ENCODE results near the gene SMIM35.

The SMIM35 gene

GRCh38 chr11:118017631-118018315 lies 69.0 kb downstream of the SMIM35 start:
- Histone ChIP-seq H3K27me3 (ENCODE audit: insufficient read depth, poor library complexity, severe bottlenecking) (no peaks in the 10 kb centered on the region), H3K27ac (replicated peaks) (no peak overlapping the region), H3K4me3 (replicated peaks; ENCODE audit: insufficient read depth, low read length) (no peak overlapping the region)
- no peak for DNase-seq (ENCODE audit: low read depth in 1 of 2, low spot score in 1 of 2)
- TF ChIP-seq REST (IDR thresholded peaks at IDR 0.05; ENCODE audit: insufficient replicate concordance, low read depth) (no peak), GABPA (IDR thresholded peaks at IDR 0.05; ENCODE audit: low read depth) (no peak), CTCF (IDR thresholded peaks at IDR 0.05; ENCODE audit: insufficient read depth, low read length) (no peak), SPI1 (IDR thresholded peaks at IDR 0.05; ENCODE audit: borderline replicate concordance, low read depth) (no peak), POLR2AphosphoS5 (IDR thresholded peaks at IDR 0.05; ENCODE audit: low read depth) (no peak)

GRCh38 chr11:118017111-118017510 lies 69.7 kb downstream of the SMIM35 start:
- H3K4me3 ChIP-seq (replicated peaks; ENCODE audit: insufficient read depth, low read length), result no peak overlapping the region
- H3K27ac ChIP-seq (replicated peaks), result no peak overlapping the region
- DNase-seq (ENCODE audit: low read depth in 1 of 2, low spot score in 1 of 2), result no peak
- H3K27me3 ChIP-seq (ENCODE audit: insufficient read depth, poor library complexity, severe bottlenecking), result no peaks in the 10 kb centered on the region
- TF ChIP-seq GABPA (IDR thresholded peaks at IDR 0.05; ENCODE audit: low read depth) (no peak), SPI1 (IDR thresholded peaks at IDR 0.05; ENCODE audit: borderline replicate concordance, low read depth) (no peak), POLR2AphosphoS5 (IDR thresholded peaks at IDR 0.05; ENCODE audit: low read depth) (no peak), REST (IDR thresholded peaks at IDR 0.05; ENCODE audit: insufficient replicate concordance, low read depth) (no peak), CTCF (IDR thresholded peaks at IDR 0.05; ENCODE audit: insufficient read depth, low read length) (no peak)

- TF ChIP-seq REST (IDR thresholded peaks at IDR 0.05; ENCODE audit: insufficient replicate concordance, low read depth) (no peak), SPI1 (IDR thresholded peaks at IDR 0.05; ENCODE audit: borderline replicate concordance, low read depth) (peak; percentile 22; the same call in 1 of the 2 replicates)
- Histone ChIP-seq H3K4me3 (replicated peaks; ENCODE audit: insufficient read depth, low read length) (no peak overlapping the region), H3K27me3 (ENCODE audit: insufficient read depth, poor library complexity, severe bottlenecking) (no peaks in the 10 kb centered on the region), H3K27ac (replicated peaks) (peak overlapping the region; percentile 19)
- peak in 1 of 2 experiments; percentile 38 for DNase-seq (ENCODE audit: low read depth in 1 of 2, low spot score in 1 of 2)
Observed at GRCh38 chr11:118016104-118016503, 70.7 kb downstream of the SMIM35 start.

All from HL-60 (cell line).